Kidney epithelial cell (primary cell): ENCODE data around the gene JOSD1. TPM values are rescaled to one million over a fixed set of nuclear protein-coding genes. Genes with fewer than 3 reads are reported as not detected.

Experiments used
- DNase-seq: peaks from one replicate; pipeline ENCODE4 v3.0.0-alpha.2; 2010; ENCODE audit warnings: low read depth
- H3K27me3 ChIP-seq: 2 replicates; pipeline ENCODE4 v1.6.0; 2011; ENCODE audit warnings: low read length; ENCODE audit not compliant: control insufficient read depth, insufficient read depth
- H3K36me3 ChIP-seq: 2 replicates; pipeline ENCODE4 v1.5.1; 2011; ENCODE audit warnings: low read length; ENCODE audit not compliant: control insufficient read depth, insufficient read depth
- H3K4me3 ChIP-seq: 2 replicates; pipeline ENCODE4 v1.5.1; 2011; ENCODE audit warnings: low read depth, mild to moderate bottlenecking, control low read depth, low read length
- CTCF ChIP-seq: IDR thresholded peaks from 2 replicates; pipeline ENCODE4 v1.5.1; 2011; ENCODE audit warnings: mild to moderate bottlenecking, moderate library complexity, low read length, control low read depth, inconsistent platforms; ENCODE audit not compliant: insufficient read depth, poor library complexity, severe bottlenecking
- total RNA-seq: library from RNA; depleted of rRNA; stranded (reverse); fragments of >200 nt; gene quantifications from 2 replicates; pipeline ENCODE4 v1.2.3, GENCODE V29; 2015

JOSD1 gene
- total RNA-seq, 1 donor from 2014 or later = 97.3 TPM

GRCh38 chr22:38705235-38706100 is 4.7 kb upstream of the JOSD1 start, which contains the start of gene GTPBP1:
Gene GTPBP1, plus strand, starts transcription at chr22:38705944. Its CDS starts 12 bp downstream, at chr22:38705956.
- peak; percentile 99 for DNase-seq
- TF ChIP-seq CTCF = no peak
- Histone ChIP-seq H3K36me3 (no peaks in the 10 kb centered on the region), H3K4me3 (peak within 1 kb of the TSS; percentile 98), H3K27me3 (no peaks in the 10 kb centered on the region)

GRCh38 chr22:38704654-38705234 is 4.0 kb upstream of the JOSD1 start:
- no peaks in the 10 kb centered on the region for H3K27me3 ChIP-seq
- H3K4me3 ChIP-seq = peak overlapping the region; percentile 28
- no peak for TF ChIP-seq CTCF
- no peak for DNase-seq
- H3K36me3 ChIP-seq = no peaks in the 10 kb centered on the region

GRCh38 chr22:38700270-38700788 is 414 bp downstream of the JOSD1 start:
- Histone ChIP-seq H3K4me3 (peak overlapping the region; percentile 59), H3K27me3 (no peaks in the 10 kb centered on the region), H3K36me3 (no peaks in the 10 kb centered on the region)
- TF ChIP-seq CTCF = no peak
- no peak for DNase-seq

- TF ChIP-seq CTCF = no peak
- peak overlapping the region; percentile 59 for H3K4me3 ChIP-seq
- no peak for DNase-seq
- no peaks in the 10 kb centered on the region for H3K36me3 ChIP-seq
- H3K27me3 ChIP-seq = no peaks in the 10 kb centered on the region
Observed at GRCh38 chr22:38699784-38700183, 959 bp downstream of the JOSD1 start.

GRCh38 chr22:38699143-38699542 is 1.6 kb downstream of the JOSD1 start:
- H3K4me3 ChIP-seq = peak overlapping the region; percentile 59
- H3K27me3 ChIP-seq = no peaks in the 10 kb centered on the region
- DNase-seq = no peak
- H3K36me3 ChIP-seq = no peaks in the 10 kb centered on the region
- no peak for TF ChIP-seq CTCF
